GM12891 (cell line): ENCODE measurements around the gene ERCC6L2.

Source experiments
- DNase-seq: peaks from one replicate; pipeline ENCODE4 v3.0.0; 2011; ENCODE audit warnings: low spot score; ENCODE audit not compliant: insufficient read length
- FAIRE-seq: peaks from 2 replicates; lab custom pipeline; 2011; peaks lifted over from hg19 to GRCh38; lab: Jason Lieb, UNC
- PAX5 ChIP-seq: IDR thresholded peaks from 2 replicates; pipeline ENCODE4 v1.6.1; 2011; ENCODE audit warnings: low read length, moderate library complexity, mild to moderate bottlenecking; ENCODE audit not compliant: insufficient read depth, severe bottlenecking
- POLR2A ChIP-seq: IDR thresholded peaks from 2 replicates; pipeline ENCODE4 v1.6.1; 2011; ENCODE audit warnings: low read depth, low read length, control low read depth
- POLR2AphosphoS5 ChIP-seq: IDR thresholded peaks from 2 replicates; pipeline ENCODE4 v1.6.1; 2011; ENCODE audit warnings: low read depth, low read length, control low read depth
- POU2F2 ChIP-seq: IDR thresholded peaks from 2 replicates; pipeline ENCODE4 v1.6.1; 2011; ENCODE audit warnings: low read depth, mild to moderate bottlenecking, control low read depth, low read length, moderate library complexity
- SPI1 ChIP-seq: IDR thresholded peaks from 2 replicates; pipeline ENCODE4 v1.6.1; 2011; ENCODE audit warnings: low read depth, low read length, control low read depth
- TAF1 ChIP-seq: IDR thresholded peaks from 2 replicates; pipeline ENCODE4 v1.6.1; 2011; ENCODE audit warnings: low read depth, low read length, control low read depth

Gene ERCC6L2

GRCh38 chr9:95877984-95878383, 2.5 kb downstream of the ERCC6L2 start:
- TF ChIP-seq POLR2A: no peak
- no peak for TF ChIP-seq PAX5
- TF ChIP-seq POU2F2: no peak
- no peak for TF ChIP-seq POLR2AphosphoS5
- no peak for TF ChIP-seq TAF1
- TF ChIP-seq SPI1: no peak
- no peak for FAIRE-seq
- no peak for DNase-seq

DNA sequence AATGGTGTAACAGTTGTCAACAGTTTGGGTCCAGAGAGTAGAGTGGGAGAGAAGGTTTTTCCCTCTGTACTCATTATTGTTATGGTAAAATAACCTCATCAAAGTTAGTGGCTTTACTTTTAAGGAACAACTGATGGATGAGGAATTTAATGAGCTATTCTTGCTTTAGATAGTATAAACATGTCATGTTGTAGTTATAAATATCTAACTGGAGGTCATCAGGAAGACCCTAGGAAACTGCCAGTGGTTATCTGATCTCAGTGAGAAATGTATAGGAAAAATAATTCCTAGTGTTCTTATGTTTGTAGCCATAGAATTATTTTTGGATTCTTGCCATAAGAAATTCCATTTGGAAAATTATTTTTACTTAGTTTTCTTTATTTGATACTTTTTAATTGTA, 4.1 kb downstream of the ERCC6L2 start:
- no peak for FAIRE-seq
- TF ChIP-seq TAF1: no peak

GRCh38 chr9:95880021-95880690, 4.7 kb downstream of the ERCC6L2 start:
- TF ChIP-seq POLR2AphosphoS5 (no peak), PAX5 (no peak), POU2F2 (no peak), TAF1 (no peak), POLR2A (no peak)
- DNase-seq: no peak
- FAIRE-seq: no peak

More for the DNA sequence above, 4.1 kb downstream of the ERCC6L2 start:
- no peak for DNase-seq

- TF ChIP-seq POLR2AphosphoS5 (no peak), POU2F2 (no peak), POLR2A (no peak), TAF1 (no peak), PAX5 (no peak), SPI1 (no peak)
- FAIRE-seq (no peak), DNase-seq (no peak)
Measured at GRCh38 chr9:95887926-95888497, 12.5 kb downstream of the ERCC6L2 start.

DNA sequence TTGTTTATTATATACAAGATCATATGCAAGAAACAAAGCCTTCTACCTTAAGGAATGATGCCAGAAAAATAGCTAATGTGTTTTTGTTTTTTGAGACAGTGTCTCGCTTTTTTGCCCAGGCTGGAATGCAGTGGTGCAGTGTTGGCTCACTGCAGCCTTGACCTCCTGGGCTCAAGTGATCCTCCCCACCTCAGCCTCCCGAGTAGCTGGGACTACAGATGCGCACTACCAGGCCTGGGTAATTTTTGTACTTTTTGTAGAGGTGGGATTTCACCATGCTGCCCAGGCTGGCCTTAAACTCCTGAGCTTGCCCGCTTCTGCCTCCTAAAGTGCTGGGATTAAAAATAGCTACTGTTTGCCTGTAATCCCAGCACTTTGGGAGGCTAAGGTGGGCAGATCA, 15.1 kb downstream of the ERCC6L2 start:
- FAIRE-seq (no peak), DNase-seq (no peak)
- no peak for TF ChIP-seq POU2F2
- TF ChIP-seq SPI1: no peak
- TF ChIP-seq POLR2A: no peak
- TF ChIP-seq POLR2AphosphoS5: no peak
- no peak for TF ChIP-seq PAX5
- TF ChIP-seq TAF1: no peak

GRCh38 chr9:95891067-95891671, 15.7 kb downstream of the ERCC6L2 start:
- FAIRE-seq: no peak
- TF ChIP-seq POLR2AphosphoS5 (no peak), TAF1 (no peak), PAX5 (no peak), SPI1 (no peak), POU2F2 (no peak), POLR2A (no peak)

GRCh38 chr9:95892690-95893089, 17.2 kb downstream of the ERCC6L2 start:
- no peak for DNase-seq
- FAIRE-seq: no peak
- no peak for TF ChIP-seq POLR2AphosphoS5
- no peak for TF ChIP-seq POU2F2
- TF ChIP-seq SPI1: no peak
- no peak for TF ChIP-seq POLR2A
- no peak for TF ChIP-seq PAX5
- TF ChIP-seq TAF1: no peak

More at GRCh38 chr9:95891067-95891671, 15.7 kb downstream of the ERCC6L2 start:
- DNase-seq: no peak

DNA sequence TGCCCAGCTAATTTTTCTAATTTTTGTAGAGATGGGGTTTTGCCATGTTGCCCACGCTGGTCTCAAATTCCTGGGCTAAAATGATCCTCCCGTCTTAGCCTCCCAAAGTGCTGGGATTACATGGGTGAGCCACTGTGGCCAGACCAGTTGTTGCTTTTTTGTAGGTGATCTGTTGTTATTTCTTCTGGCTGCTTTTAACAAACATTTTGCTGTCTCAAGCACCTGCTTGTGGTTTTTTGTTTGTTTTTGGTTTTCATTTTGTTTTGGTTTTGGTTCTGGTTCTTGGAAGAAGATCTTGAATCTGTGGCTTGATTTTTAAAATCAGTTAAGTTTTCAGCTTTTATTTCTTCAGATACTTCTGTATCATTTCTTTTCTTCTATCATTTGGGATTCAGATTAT, 21.1 kb downstream of the ERCC6L2 start:
- DNase-seq (no peak), FAIRE-seq (no peak)
- TF ChIP-seq POLR2AphosphoS5: no peak
- TF ChIP-seq PAX5: no peak

DNA sequence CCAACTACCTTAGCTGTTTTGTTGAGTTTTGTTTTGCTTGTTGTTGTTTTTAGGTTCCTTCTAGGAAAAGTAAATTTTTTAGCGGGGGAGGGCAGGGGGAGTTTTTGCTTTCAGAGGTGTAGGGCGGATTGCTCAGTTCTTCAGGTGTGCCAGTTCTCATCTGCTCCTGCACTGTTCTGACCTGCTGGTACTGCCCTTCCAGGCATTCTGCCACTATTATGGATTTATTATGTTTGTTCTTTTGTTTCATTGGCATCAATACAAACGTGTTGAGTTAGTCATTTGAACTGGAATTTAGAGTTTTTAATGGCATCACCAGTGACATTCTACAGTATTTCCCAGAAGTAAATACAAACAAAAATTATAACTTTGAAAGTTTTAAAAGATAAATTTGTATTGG, 26.0 kb downstream of the ERCC6L2 start:
- no peak for FAIRE-seq
- no peak for TF ChIP-seq POU2F2
- TF ChIP-seq SPI1: no peak
- no peak for TF ChIP-seq POLR2A
- no peak for TF ChIP-seq TAF1
- no peak for TF ChIP-seq PAX5
- TF ChIP-seq POLR2AphosphoS5: no peak

GRCh38 chr9:95903398-95903797, 27.9 kb downstream of the ERCC6L2 start:
- TF ChIP-seq SPI1: no peak
- no peak for TF ChIP-seq POLR2A
- FAIRE-seq: no peak
- no peak for DNase-seq

More for the DNA sequence above, 26.0 kb downstream of the ERCC6L2 start:
- no peak for DNase-seq

GRCh38 chr9:95907794-95908193, 32.3 kb downstream of the ERCC6L2 start:
- no peak for FAIRE-seq
- no peak for TF ChIP-seq SPI1
- TF ChIP-seq PAX5: no peak
- TF ChIP-seq POU2F2: no peak
- no peak for TF ChIP-seq TAF1
- TF ChIP-seq POLR2A: no peak
- TF ChIP-seq POLR2AphosphoS5: no peak

More at GRCh38 chr9:95907794-95908193, 32.3 kb downstream of the ERCC6L2 start:
- no peak for DNase-seq
